B cell (primary cell): ENCODE data around the gene FOXN3. TPM values are rescaled to one million over a fixed set of nuclear protein-coding genes. Genes with fewer than 3 reads are reported as not detected.
A peak's percentile ranks its signal among the peaks of the same experiment; 100 is the strongest.

Experiments used
- ATAC-seq: fragments of 200-7000 bp; cut with Tn5 transposase; one replicate; pipeline ENCODE4 v1.10.0; 2021; ENCODE audit warnings: low read depth, mild to moderate bottlenecking, moderate number of reproducible peaks, moderate library complexity
- CTCF ChIA-PET: fragments of 350-600 bp; sonication (Branson Sonifier 250); formaldehyde crosslinking; loops from one replicate; lab custom pipeline; 2021; ENCODE audit warnings: antibody characterized with exemption, inconsistent platforms; lab: Charles Lee
- POLR2A ChIA-PET: fragments of 350-600 bp; sonication (Branson Sonifier 250); formaldehyde crosslinking; loops from one replicate; lab custom pipeline; 2021; ENCODE audit warnings: antibody characterized with exemption; lab: Charles Lee
- DNase-seq: peaks from one replicate; pipeline ENCODE4 v3.0.0; 2013
- H2AFZ ChIP-seq: 2 replicates; pipeline ENCODE4 v1.6.1; 2012; ENCODE audit warnings: mild to moderate bottlenecking, low read depth, low read length; ENCODE audit not compliant: insufficient read depth, poor library complexity, severe bottlenecking
- H3K27ac ChIP-seq, 2 donors: 1 replicate in 1 of 2; 2 replicates in 1 of 2; pipeline ENCODE4 v1.5.1; 2012 to 2013; ENCODE audit warnings: low read length in 2 of 2, mild to moderate bottlenecking in 2 of 2, moderate library complexity in 1 of 2
- H3K27me3 ChIP-seq, 4 experiments: fragments of 200-600 bp in 1 of 4; sonication (generic) in 1 of 4; replicated peaks in 1 of 4; 1 replicate in 2 of 4; 2 replicates in 2 of 4; pipeline versions ENCODE4 v1.6.1 to v1.7.0; 2013 to 2016; ENCODE audit warnings: low read length in 3 of 4, mild to moderate bottlenecking in 2 of 4, mixed read lengths in 1 of 4, moderate library complexity in 1 of 4; ENCODE audit not compliant: insufficient read depth in 4 of 4, control insufficient read depth in 3 of 4; ENCODE audit errors: control extremely low read depth in 1 of 4
- H3K36me3 ChIP-seq, 2 experiments: replicated peaks in 1 of 2; 1 replicate in 1 of 2; 2 replicates in 1 of 2; pipeline versions ENCODE4 v1.6.1 to v1.7.1; 2013; ENCODE audit warnings: low read length in 1 of 2; ENCODE audit not compliant: insufficient read depth in 2 of 2, control insufficient read depth in 1 of 2; ENCODE audit errors: control extremely low read depth in 1 of 2, extremely low read depth in 1 of 2
- H3K4me1 ChIP-seq, 2 donors: fragments of 200-600 bp in 1 of 2; sonication (generic) in 1 of 2; 1 replicate in 1 of 2; 2 replicates in 1 of 2; pipeline versions ENCODE4 v1.5.1 to v1.6.1; 2013 to 2017; ENCODE audit warnings: low read length in 2 of 2; ENCODE audit not compliant: control insufficient read depth in 2 of 2, insufficient read depth in 2 of 2
- H3K4me2 ChIP-seq: replicated peaks from 2 replicates; pipeline ENCODE3; 2012; ENCODE audit warnings: mild to moderate bottlenecking, low read depth, low read length; ENCODE audit not compliant: poor library complexity, severe bottlenecking
- H3K4me3 ChIP-seq, 5 experiments: fragments of 200-600 bp in 1 of 5; sonication (generic) in 1 of 5; 1 replicate in 3 of 5; 2 replicates in 2 of 5; pipeline versions ENCODE4 v1.5.1 to v1.7.0; 2011 to 2016; ENCODE audit warnings: low read length in 4 of 5, mild to moderate bottlenecking in 4 of 5, low read depth in 2 of 5, control low read depth in 1 of 5, moderate library complexity in 1 of 5; ENCODE audit not compliant: insufficient read depth in 1 of 5; ENCODE audit errors: control extremely low read depth in 1 of 5, extremely low read depth in 1 of 5
- H3K79me2 ChIP-seq: fragments of 200-600 bp; sonication (generic); one replicate; pipeline ENCODE4 v1.6.0; 2016; ENCODE audit warnings: low read length; ENCODE audit not compliant: control insufficient read depth, insufficient read depth
- H3K9ac ChIP-seq: fragments of 200-600 bp; sonication (generic); 2 replicates; pipeline ENCODE4 v1.6.1; 2017; ENCODE audit warnings: mild to moderate bottlenecking, low read length, moderate library complexity
- H3K9me3 ChIP-seq, 3 donors: one replicate each; pipeline versions ENCODE4 v1.6.1 to v1.7.1; 2013; ENCODE audit warnings: low read length in 2 of 3; ENCODE audit not compliant: control insufficient read depth in 2 of 3, insufficient read depth in 1 of 3; ENCODE audit errors: control extremely low read depth in 1 of 3
- H4K20me1 ChIP-seq: 2 replicates; pipeline ENCODE4 v1.6.0; 2012; ENCODE audit warnings: mild to moderate bottlenecking, low read length; ENCODE audit not compliant: insufficient read depth, control insufficient read depth, poor library complexity, severe bottlenecking
- H3K27ac Mint-ChIP-seq: one replicate; pipeline ENCODE4 v1.8.0; 2021; ENCODE audit warnings: mixed read lengths
- H3K27me3 Mint-ChIP-seq: one replicate; pipeline ENCODE4 v1.8.0; 2021; ENCODE audit warnings: mixed read lengths
- H3K4me1 Mint-ChIP-seq: one replicate; pipeline ENCODE4 v1.8.0; 2021; ENCODE audit warnings: mixed read lengths
- H3K4me3 Mint-ChIP-seq: one replicate; pipeline ENCODE4 v1.8.0; 2021; ENCODE audit warnings: mixed read lengths
- H3K9me3 Mint-ChIP-seq: one replicate; pipeline ENCODE4 v1.8.0; 2022; ENCODE audit warnings: mixed read lengths; ENCODE audit not compliant: insufficient read depth
- EZH2 ChIP-seq: IDR thresholded peaks from 2 replicates; pipeline ENCODE4 v1.6.1; 2012; ENCODE audit warnings: borderline replicate concordance, low read depth, mild to moderate bottlenecking, moderate library complexity, low read length; ENCODE audit not compliant: insufficient read depth, poor library complexity, severe bottlenecking
- WGBS: methylation state at CpG from one replicate; pipeline ENCODE4 v1.1.5; 2013; ENCODE audit warnings: missing lambda C conversion rate; ENCODE audit not compliant: insufficient coverage; 5-methylcytosine and 5-hydroxymethylcytosine counted together
- intact Hi-C: fragments of 100-400 bp; cut with micrococcal nuclease; formaldehyde crosslinking; loops from one replicate; pipeline ENCODE4 v1.10.0; 2022
- polyA plus RNA-seq: library from polyadenylated mRNA; depleted of rRNA; stranded (reverse); fragments of >200 nt; gene quantifications from 2 replicates; pipeline ENCODE4 v1.2.3, GENCODE V29; 2012
- total RNA-seq, 2 donors: library from RNA; stranded (reverse); fragments of 120-200 nt in 1 of 2; gene quantifications; 1 replicate in 1 of 2; 2 replicates in 1 of 2; pipeline versions ENCODE4 v1.2.3 to v1.2.4, GENCODE V29; 2013 to 2022
- TF ChIP-seq, protein P1 (sequence below): fragments of 200-600 bp; IDR thresholded peaks from one replicate; pipeline ENCODE4 v1.8.0; 2022; ENCODE audit warnings: antibody characterized with exemption, mild to moderate bottlenecking

Gene FOXN3
- total and polyA plus RNA-seq, 2 donors (not counting 1 experiment from before 2014, with no cell fraction given): 80.6 to 98.2 TPM

DNA sequence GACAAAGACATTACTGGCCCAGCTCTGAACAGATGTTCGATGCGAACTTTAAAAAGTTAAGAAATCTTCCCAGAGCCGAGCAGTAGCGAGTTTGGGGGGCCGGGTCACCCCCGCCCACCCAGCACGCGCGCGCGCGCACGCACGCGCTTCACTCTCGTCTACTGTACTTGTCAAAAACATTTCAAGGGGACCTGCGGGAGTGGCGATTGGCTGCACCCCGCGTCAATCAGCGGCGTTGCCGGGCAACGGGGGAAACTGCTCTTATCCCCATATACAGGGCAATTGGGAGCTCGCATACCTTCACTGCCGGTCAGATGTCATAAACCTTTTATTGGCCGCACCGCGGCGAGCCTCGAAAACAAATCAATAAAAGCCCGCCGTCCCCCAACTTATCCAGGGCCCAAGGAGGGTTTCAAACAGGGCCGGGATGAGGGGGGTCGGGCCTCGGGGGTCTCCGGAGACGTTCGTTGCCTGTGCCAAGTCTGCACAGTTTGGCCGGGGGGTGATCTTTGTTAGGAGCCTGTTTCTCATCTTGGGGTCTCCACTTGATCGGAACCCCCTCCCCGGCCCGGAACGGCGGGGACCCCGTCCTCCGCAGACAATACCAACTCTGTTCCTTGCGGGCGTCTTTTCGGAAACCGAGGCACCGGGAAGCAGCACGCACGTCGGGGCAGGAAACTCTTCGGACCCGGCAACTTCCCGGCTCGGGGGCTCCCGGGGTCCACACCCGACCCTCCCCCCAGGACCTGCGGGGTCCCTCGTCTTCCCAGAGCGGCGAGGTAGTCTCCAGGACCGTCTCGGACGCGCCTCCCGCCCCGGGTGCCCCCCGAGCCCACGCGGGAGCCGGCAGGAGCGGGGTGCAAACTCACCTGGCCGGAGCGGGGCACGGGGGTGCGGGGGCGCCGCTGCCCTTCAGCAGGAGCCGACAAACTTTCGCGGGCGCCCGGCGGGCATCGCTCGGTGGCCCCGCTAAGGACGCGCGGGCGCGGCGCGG is 734 bp downstream of the FOXN3 start:
- Histone ChIP-seq H3K4me2 (peak overlapping the region; percentile 89), H3K9me3 (no peaks in the 10 kb centered on the region), H2AFZ (peak overlapping the region; percentile 55), H3K79me2 (peaks cover 74% of the 10 kb centered on the region), H3K27ac (peak overlapping the region; percentile 91 to 94), H3K36me3 (peaks cover 0 to 14% of the 10 kb centered on the region in 2 experiments), H4K20me1 (peaks cover 5% of the 10 kb centered on the region), H3K27me3 (no peaks in the 10 kb centered on the region), H3K4me3 (peak overlapping the region; percentile 75 to 94 (median 83)), H3K4me1 (peaks cover 15 to 18% of the 10 kb centered on the region in 2 donors), H3K9ac (peak overlapping the region; percentile 95)
- no peaks in the 10 kb centered on the region for H3K9me3 Mint-ChIP-seq
- intact Hi-C loops: loop anchor here (1.0 to 5.0 kb wide), 11 partner anchors 28 to 539 kb away; partner anchors contain the start of genes EFCAB11 and TDP1
- peak overlapping the region; percentile 95 for H3K27ac Mint-ChIP-seq
- POLR2A ChIA-PET: interaction anchor here (0.6 to 2.3 kb wide), 12 partner anchors 14 to 539 kb away, joined by 3 to 11 read pairs (median 4); partner anchors contain the start of gene TDP1
- H3K4me3 Mint-ChIP-seq: peak overlapping the region; percentile 92
- DNase-seq: peak; percentile 99
- TF ChIP-seq, protein P1, sequence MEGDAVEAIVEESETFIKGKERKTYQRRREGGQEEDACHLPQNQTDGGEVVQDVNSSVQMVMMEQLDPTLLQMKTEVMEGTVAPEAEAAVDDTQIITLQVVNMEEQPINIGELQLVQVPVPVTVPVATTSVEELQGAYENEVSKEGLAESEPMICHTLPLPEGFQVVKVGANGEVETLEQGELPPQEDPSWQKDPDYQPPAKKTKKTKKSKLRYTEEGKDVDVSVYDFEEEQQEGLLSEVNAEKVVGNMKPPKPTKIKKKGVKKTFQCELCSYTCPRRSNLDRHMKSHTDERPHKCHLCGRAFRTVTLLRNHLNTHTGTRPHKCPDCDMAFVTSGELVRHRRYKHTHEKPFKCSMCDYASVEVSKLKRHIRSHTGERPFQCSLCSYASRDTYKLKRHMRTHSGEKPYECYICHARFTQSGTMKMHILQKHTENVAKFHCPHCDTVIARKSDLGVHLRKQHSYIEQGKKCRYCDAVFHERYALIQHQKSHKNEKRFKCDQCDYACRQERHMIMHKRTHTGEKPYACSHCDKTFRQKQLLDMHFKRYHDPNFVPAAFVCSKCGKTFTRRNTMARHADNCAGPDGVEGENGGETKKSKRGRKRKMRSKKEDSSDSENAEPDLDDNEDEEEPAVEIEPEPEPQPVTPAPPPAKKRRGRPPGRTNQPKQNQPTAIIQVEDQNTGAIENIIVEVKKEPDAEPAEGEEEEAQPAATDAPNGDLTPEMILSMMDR: no peak
- no peak for TF ChIP-seq EZH2
- peaks cover 41% of the 10 kb centered on the region for H3K4me1 Mint-ChIP-seq
- CTCF ChIA-PET: interaction anchor here (0.6 to 2.6 kb wide), 16 partner anchors 10 to 499 kb away, joined by 3 to 18 read pairs (median 4); no protein-coding TSS in a partner anchor
- H3K27me3 Mint-ChIP-seq: no peaks in the 10 kb centered on the region
- ATAC-seq: peak; percentile 68
- WGBS: under 1% methylated on average over 93 of the region's 98 CpGs
